ENCODE data around the gene HCFC2.

GRCh38 chr12:104136577-104136976 is 72.2 kb downstream of the HCFC2 start:
- no peak for TF ChIP-seq MAFK (IDR thresholded peaks at IDR 0.05; ENCODE audit: low read depth, low read length)
- no peak for TF ChIP-seq CTCF (conservative IDR thresholded peaks at IDR 0.05; ENCODE audit: low read depth, low read length)
- no peak for TF ChIP-seq CEBPB (IDR thresholded peaks at IDR 0.05; ENCODE audit: low read depth, low read length)
- TF ChIP-seq FOS (IDR thresholded peaks at IDR 0.05; ENCODE audit: low read depth, low read length), result no peak
- no peak for TF ChIP-seq POLR2A (IDR thresholded peaks at IDR 0.05; ENCODE audit: low read depth, low read length)
- TF ChIP-seq ELK1 (IDR thresholded peaks at IDR 0.05; ENCODE audit: borderline replicate concordance, low read depth, low read length), result no peak
- TF ChIP-seq RAD21 (IDR thresholded peaks at IDR 0.05; ENCODE audit: low read length), result no peak
- no peak for TF ChIP-seq RCOR1 (IDR thresholded peaks at IDR 0.05; ENCODE audit: insufficient replicate concordance, low read length)
- no peak for TF ChIP-seq SMC3 (IDR thresholded peaks at IDR 0.05; ENCODE audit: low read depth, low read length)
- no peak for TF ChIP-seq BHLHE40 (IDR thresholded peaks at IDR 0.05; ENCODE audit: low read depth, low read length)
- no peak for TF ChIP-seq RFX5 (IDR thresholded peaks at IDR 0.05; ENCODE audit: low read depth, low read length)
- no peak for TF ChIP-seq MAZ (IDR thresholded peaks at IDR 0.05; ENCODE audit: borderline replicate concordance, low read depth, low read length)

All from IMR-90 (cell line).